A549 (cell line): ENCODE results near the gene EPB41L4A.

Experiments used
- CBX8 ChIP-seq: fragments of 200-600 bp; sonication (generic); IDR thresholded peaks from 2 replicates; pipeline ENCODE4 v1.6.1; 2016
- CTCF ChIP-seq: fragments of >200 bp; sonication (Bioruptor Twin); formaldehyde crosslinking; IDR thresholded peaks from 3 replicates; pipeline ENCODE4 v1.5.1; 2016
- HOXA7 ChIP-seq: fragments of 250-450 bp; sonication (Bioruptor Pico); IDR thresholded peaks from 2 replicates; pipeline ENCODE4 v1.5.0; 2020; ENCODE audit warnings: mild to moderate bottlenecking, moderate library complexity
- POLR2A ChIP-seq: IDR thresholded peaks from 2 replicates; pipeline ENCODE4 v1.6.1; 2012; ENCODE audit warnings: mild to moderate bottlenecking, low read length
- USF2 ChIP-seq: fragments of 450-650 bp; IDR thresholded peaks from 2 replicates; pipeline ENCODE4 v1.6.1; 2014; ENCODE audit warnings: antibody characterized with exemption

DNA sequence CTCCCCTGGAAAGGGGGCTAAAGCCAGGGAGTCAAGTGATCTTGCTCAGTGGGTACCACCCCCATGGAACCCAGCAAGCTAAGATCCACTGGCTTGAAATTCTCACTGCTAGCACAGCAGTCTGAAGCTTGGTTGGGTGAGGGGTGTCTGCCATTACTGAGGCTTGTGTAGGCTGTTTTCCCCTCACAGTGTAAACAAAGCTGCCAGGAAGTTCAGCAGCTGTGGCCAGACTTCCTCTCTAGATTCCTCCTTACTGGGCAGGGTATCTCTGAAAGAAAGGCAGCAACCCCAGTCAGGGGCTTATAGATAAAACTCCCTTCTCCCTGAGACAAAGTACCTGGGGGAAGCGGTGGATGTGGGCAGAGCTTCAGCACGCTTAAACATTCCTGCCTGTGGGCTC is 17.1 kb upstream of the EPB41L4A start:
- TF ChIP-seq CBX8 (no peak), CTCF (no peak), POLR2A (no peak), USF2 (no peak), HOXA7 (CRISPR knock-in tag) (no peak)
